Fibroblast of skin of scalp (primary cell): ENCODE measurements around the gene TRPV4.

Experiments used
- DNase-seq: peaks from one replicate; pipeline ENCODE4 v3.0.0-alpha.2; 2013

TRPV4 gene

GRCh38 chr12:109804820-109805761, 28.1 kb downstream of the TRPV4 start:
- DNase-seq: peak; percentile 51

GRCh38 chr12:109803678-109804077, 29.5 kb downstream of the TRPV4 start:
- DNase-seq: no peak

GRCh38 chr12:109802828-109803227, 30.4 kb downstream of the TRPV4 start:
- DNase-seq: no peak

- DNase-seq: no peak
Observed at GRCh38 chr12:109800536-109800935, 32.7 kb downstream of the TRPV4 start.

- no peak for DNase-seq
Observed at GRCh38 chr12:109798691-109799090, 34.5 kb downstream of the TRPV4 start.

- no peak for DNase-seq
Observed at GRCh38 chr12:109797905-109798669, 35.1 kb downstream of the TRPV4 start.

- DNase-seq: no peak
Observed at GRCh38 chr12:109796057-109796456, 37.1 kb downstream of the TRPV4 start.

GRCh38 chr12:109795023-109795422, 38.2 kb downstream of the TRPV4 start:
- DNase-seq: peak; percentile 27

GRCh38 chr12:109793826-109794501, 39.2 kb downstream of the TRPV4 start:
- DNase-seq: no peak

GRCh38 chr12:109793411-109793810, 39.8 kb downstream of the TRPV4 start:
- DNase-seq: no peak

GRCh38 chr12:109792992-109793391, 40.2 kb downstream of the TRPV4 start:
- no peak for DNase-seq

- DNase-seq: no peak
Observed at GRCh38 chr12:109789526-109790048, 43.6 kb downstream of the TRPV4 start.

GRCh38 chr12:109786799-109787198, 46.4 kb downstream of the TRPV4 start:
- no peak for DNase-seq

- no peak for DNase-seq
Observed at GRCh38 chr12:109785854-109786253, 47.3 kb downstream of the TRPV4 start.

GRCh38 chr12:109783965-109784244, 49.3 kb downstream of the TRPV4 start:
- DNase-seq: no peak

GRCh38 chr12:109783135-109783964, 49.8 kb downstream of the TRPV4 start:
- no peak for DNase-seq

- DNase-seq: no peak
Observed at GRCh38 chr12:109782326-109782703, 50.9 kb downstream of the TRPV4 start.

- DNase-seq: no peak
Observed at GRCh38 chr12:109781668-109782325, 51.4 kb downstream of the TRPV4 start.

- DNase-seq: peak; percentile 5
Observed at GRCh38 chr12:109779382-109779781, 53.8 kb downstream of the TRPV4 start.

GRCh38 chr12:109778684-109779083, 54.5 kb downstream of the TRPV4 start:
- DNase-seq: no peak

- DNase-seq: peak; percentile 33
Observed at GRCh38 chr12:109777544-109777943, 55.7 kb downstream of the TRPV4 start.

GRCh38 chr12:109776624-109777023, 56.6 kb downstream of the TRPV4 start:
- no peak for DNase-seq
